T1000 (cell line): ENCODE data around the gene GNB1L.
"Not testable (repeated sequence)": the region's sequence is repeated elsewhere in the genome, so short reads cannot be mapped to it uniquely, and the experiment has no call there.

Source experiments
- DNase-seq: peaks from one replicate; lab custom pipeline; 2025; ENCODE audit warnings: mixed read lengths; lab: John Stamatoyannopoulos, UW

The GNB1L gene

DNA sequence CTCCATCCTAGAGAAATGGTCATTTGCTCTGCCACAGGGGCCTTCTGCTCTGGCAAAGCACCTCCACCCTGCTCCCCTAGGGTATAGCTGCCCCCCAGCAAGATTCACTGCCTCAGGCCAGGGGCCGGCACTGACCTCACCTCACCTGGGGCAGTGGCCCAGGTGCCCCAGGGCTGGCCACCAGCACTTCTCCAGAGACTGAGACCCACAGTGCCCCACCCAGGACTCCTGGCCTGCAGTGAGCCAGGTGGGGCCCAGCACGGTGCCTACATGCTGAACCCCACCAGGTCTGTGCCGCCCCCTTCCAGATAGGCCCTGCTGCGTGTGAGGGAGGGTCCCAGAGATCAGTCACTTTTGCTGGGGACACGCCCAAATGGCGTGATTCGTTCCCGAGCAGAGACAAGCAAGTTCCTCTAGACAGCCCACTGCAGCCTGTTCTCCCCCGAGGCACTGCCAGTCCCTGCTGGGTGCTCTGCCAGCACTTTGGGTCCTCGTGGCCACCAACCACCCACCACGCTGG is 10.8 kb downstream of the GNB1L start:
- DNase-seq = no peak

DNA sequence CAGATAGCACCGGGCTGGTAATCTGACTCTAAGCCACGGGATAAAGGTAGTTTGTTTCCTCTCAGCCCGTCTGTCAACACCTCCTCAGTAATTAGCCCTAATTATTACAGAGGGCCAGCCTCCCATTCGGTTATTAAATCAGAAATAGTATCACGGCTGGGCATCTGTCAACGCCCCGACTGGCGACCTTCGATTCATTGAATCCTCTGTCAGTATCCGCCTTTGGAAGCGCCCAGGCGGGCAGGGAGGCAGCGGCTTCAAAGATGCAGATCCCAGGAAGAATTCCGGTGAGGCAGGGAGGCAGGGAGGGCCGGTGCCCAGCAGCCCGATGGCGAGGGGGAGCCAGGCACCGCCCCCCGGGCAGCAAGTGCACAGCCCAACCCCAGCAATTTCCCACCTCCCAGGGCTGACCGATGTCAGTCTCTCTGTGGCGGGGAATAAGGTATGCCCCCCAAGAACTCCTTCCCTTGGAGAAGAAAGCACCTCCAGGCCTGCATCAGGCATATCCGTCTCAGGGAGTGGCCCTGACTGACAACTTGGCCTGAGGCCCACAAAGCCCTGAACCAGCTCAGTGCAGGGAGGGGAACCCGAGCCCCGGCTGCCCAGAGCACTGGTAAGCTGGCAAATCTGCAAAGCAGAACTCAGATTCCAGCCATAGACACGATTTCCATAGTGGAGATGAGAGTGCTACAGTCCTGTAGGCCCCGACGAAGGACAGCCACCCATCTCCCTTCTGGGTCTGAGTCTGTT is 11.4 kb downstream of the GNB1L start:
- no peak for DNase-seq

DNA sequence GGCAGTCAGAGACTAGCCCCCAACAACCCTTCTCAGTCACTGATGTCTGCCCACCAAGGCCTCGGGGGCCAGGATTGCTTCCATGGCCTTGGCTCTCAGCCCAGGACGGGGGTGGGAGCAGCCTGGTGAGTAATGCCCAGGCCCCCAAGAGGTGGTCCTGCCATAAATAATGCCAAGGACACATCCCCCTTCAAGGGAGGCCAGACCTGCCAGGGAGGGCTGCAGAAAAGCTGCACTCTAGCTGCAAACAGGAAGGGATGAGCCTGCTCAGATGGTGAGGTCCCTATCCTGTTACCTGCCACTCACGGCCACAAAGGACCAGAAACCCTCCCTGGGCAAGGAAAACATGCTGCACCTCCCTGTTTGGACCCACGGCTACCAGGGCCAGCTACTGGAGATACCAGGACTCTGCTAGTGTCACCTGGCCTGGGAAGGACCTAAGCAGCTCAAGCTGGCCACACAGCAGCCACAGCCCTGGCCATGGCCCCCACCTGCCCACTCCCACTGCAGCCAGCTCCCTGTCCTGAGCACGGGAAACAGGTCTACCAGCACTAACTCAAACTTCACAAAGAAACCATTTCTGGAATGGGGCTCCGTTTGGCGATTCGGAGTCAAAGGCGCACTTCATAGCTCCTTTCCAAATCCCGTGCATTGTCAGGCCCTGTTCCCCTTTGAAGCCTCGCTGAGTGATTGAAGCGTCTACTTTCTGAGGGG is 12.1 kb downstream of the GNB1L start:
- DNase-seq = no peak

DNA sequence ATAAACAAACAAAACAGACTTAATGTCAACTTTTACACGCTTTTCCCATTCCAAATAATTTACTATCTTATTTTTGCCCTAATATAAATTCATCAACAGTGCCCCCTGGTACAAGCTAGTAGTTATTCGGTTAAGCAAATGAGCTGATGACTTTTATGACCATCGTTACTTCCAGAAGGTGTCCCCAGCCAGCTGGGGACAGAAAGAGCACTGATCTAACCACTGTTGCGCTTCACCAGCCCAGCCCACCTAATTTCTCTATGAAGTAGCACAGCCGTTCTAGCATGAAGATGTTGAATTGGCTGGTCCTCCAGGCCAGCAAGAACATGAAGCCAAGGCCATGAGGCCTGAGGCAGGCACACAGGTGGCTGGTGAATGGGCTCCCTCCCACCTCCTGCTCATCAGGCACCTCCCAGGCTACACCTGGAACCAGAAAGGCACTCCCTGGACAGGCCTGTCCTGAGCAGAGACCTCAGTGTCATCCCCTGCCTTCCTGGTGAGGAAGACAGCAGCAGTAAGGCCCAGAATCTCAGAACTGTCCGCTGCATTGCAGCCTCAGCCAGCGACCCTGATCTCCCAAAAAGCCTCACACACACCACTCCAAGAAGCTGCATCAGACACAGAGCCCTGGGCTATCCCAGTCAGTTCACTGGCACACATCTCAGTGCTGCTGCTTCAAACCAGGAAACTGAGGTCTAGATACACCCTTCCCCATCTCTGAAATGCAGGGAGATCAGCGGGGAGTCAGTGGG is 12.9 kb downstream of the GNB1L start:
- DNase-seq = no peak

DNA sequence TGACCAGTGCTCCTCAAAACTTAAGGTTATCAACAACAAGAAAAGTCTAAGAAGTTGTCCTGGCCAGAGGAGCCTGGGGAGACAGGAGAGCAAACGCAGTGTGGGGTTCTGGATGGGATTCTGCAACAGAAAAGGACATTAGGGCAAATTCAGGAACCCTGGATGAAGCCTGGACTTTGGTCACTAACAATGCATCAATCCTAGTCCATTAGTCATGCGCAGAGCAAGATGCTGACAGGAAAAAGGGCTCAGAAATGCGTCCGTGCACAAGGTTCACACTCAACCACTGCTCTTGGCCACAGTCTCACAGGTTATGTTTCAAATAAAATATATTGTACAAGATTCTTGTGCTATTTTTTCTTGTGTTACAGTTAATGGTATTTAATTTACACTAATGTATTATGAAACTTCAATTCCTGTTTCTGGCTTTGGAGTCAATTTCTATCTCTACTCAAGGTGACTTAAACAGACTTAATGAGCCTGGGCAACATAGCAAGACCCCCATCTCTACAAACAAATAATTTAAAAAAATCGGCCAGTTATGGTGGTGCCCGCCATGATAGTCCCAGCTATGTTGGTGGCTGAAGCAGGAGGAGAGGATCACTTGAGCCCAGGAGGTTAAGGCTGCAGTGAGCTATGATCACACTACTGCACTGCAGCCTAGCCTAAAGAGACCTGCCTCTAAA is 13.6 kb downstream of the GNB1L start:
- no peak for DNase-seq

DNA sequence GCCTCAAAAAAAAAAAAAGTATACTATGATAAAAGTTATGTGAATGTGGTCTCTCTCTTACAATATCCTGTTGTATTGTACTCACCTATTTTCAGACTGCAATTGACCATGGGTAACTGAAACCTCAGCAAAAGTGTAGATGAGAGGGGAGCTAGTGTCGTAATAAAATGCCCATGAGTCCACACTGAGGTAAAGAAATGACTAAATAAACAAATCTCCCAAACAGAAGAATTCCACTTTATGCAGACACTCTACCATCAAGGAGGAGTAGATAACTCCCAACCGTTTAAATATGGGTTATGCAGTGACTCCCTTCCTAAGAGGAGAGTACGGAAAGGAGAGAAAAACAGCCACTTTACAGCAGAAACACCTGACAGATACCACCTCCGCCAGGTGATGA is 14.6 kb downstream of the GNB1L start:
- no peak for DNase-seq

DNA sequence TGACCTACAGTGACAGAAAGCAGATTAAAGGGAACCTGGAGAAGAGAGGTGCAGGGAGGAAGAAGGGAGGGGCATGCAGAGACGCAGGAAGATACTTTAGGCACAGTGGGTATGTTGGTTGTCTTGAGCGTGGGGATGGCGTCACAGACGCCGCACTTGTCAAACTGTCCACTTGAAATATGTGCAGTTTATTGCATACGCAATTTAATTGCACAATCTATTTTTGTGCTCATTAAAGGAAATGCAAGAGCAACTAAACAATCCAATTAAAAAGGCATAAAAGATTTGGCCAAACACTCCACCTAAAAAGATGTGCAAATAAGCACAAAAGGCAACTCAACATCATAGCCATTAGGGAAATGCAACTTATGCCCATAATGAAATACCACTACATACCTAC is 16.8 kb downstream of the GNB1L start:
- DNase-seq = no peak

DNA sequence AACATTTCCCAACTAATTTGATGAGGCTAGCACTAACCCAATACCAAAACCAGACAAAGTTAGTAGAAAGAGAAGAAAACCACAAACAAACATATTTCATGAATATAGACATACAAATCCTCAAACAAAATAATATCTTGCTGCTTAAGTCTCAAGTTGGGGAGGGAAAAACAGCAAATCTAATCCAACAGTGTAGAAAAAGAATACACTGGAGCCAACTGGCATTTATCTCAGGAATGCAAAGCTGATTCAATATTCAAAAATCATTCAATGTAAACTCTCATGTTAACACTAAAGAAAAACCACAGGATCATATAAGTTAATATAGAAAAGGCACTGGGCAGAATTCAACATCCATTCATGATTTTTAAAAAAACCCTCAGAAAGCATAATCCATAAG is 18.2 kb downstream of the GNB1L start:
- no peak for DNase-seq

DNA sequence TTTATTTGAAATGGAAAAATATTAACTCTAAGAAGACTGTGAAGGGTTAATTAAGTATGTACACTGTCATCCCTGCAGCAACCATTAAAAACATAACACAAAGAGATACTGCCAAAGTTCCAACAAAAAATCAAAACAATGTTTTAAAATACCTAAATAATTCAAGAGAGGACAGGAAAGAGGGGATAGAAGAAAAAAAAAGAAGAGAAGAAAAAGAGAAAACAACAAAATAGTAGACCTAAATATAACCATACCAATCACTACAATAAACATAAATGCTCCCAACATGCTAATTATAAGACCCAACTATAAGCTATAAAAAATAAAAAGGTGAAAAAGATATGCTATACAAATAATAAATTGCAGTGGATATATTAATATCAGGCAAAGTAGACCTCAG is 20.1 kb downstream of the GNB1L start:
- no peak for DNase-seq

DNA sequence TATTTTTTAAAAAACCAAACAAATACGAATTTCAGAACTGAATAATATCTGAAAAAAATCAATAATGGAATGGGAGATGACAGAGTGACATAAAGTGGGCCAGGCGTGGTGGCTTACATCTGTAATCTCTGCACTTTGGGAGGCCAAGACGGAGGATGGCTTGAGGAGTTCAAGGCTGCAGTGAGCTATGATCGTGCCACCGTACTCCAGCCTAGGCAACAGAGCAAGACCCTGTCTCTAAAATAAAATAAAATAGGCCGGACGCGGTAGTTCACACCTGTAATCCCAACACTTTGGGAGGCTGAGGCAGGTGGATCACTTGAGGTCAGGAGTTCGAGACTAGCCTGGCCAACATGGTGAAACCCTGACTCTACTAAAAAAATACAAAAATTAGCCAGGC is 21.3 kb downstream of the GNB1L start:
- DNase-seq = not testable (repeated sequence)

DNA sequence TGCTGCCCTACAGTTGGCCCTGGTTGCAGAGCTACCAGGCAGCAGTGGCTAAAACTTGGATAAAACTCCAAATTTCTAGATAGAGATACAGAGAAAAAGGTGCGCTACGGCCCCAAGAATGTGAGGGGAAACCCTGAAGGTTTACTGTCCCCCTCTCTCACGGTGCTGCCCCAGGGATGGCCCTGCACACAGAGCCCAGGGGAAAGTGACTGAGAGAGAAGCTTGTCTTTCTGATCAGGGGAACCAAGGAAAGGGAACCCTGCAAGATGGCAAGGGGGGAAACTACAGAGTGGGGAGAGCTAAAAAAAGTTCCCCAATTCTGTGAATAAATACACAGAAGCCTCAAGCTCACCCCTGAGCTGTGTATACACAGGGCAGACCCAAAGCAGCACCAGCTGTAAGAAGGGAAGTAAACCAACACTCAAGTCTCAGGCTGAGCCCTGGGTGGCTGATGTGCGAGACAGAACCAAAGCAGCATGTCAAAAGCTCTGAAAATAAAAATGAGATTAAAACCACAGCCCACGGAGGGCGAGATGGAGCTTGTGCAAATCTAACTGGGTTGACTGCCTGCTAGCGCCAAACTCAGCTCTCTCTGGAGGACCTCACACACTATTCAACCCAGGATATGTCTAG is 22.1 kb downstream of the GNB1L start:
- DNase-seq = no peak

DNA sequence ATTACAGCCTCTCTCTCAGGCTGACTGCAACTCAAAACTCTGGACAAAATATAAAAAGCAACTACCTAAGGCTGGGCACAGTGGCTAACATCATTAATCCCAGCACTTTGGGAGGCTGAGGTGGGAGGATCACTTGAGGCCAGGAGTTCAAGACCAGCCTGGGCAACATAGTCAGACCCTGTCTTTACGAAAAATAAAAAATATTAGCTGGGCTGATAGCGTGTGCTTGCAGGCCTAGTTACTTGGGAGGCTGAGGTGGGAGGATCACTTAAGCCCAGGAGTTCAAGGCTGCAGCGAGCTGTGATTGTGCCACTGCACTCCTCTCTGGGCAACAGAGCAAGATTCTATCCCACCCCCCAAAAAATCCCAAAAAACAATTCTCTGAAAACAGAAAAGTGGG is 22.7 kb downstream of the GNB1L start:
- not testable (repeated sequence) for DNase-seq

DNA sequence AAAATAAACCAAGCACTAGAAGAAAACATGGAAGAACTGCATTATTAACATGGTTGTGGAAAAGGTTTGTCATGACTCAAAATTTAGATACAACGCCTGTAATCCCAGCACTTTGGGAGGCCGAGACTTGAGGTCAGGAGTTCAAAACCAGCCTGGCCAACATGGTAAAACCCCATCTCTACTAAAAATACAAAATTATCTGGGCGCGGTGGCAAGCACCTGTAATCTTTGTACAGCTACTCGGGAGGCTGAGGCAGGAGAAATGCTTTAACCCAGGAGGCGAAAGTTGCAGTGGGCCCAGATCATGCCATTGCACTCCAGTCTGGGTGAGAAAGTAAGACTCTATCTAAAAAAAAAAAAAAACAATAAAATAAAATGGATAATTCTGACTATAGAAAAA is 23.7 kb downstream of the GNB1L start:
- no peak for DNase-seq

DNA sequence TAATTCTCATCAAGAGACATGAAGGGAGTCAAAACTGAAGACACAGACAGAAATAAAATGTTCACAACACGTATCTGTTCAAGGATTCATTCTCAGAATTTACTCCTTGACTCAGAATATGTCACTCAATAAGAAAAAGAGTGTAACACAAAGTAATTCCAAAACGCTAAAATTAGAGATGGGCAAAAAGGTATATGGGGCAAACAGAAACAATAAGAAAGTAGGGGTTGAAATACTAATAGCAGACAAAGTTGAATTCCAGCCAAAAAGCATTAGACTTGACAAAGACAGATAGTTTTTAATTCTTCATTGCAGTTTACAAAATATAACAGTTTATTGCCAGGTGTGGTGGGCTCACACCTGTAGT is 26.7 kb downstream of the GNB1L start:
- no peak for DNase-seq

DNA sequence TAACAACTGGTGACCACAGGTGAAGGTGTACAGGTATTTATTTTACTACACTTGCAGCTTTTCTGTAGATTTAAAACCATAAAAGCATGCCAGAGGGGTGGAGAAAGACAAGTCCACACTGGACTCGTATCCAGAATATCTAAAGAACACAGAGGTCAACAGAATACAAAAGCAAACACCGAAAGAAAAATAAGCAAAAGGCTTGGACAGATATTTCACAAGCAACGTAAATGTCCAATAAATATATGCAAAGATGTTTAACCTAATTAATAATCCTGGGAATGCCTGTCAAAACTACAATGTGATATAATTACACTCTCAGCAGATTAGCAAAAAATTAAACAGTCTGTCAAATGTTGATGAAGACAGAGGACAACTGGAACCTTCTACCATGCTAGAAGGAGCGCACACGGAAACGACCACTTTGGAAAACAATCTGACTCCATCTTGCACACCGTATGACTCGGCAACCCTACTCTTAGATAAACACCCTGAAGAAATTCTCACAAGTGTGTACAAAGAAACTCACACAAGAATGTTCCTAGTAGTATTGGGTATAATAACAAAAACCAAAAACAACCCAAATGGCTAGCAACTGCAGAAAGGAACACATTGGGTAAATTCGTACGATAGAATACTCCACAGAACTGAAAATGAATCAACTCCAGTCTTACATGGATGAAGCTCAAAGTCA is 27.2 kb downstream of the GNB1L start:
- DNase-seq = no peak

DNA sequence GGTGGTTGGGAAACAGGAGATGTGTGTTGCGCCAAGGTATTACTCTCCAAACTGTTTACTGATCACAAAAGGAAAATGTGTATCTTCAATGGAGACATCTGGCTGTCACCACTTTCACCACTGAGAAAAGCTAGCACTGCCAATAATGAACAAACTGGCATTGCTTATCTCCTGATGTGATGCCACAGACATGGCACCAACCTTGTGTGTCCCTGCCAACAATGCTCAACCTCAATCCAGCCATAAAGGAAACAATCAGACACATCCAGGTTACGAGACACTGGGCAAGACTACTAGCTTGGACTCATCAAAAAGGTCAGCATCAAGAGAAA is 28.1 kb downstream of the GNB1L start:
- DNase-seq = no peak

DNA sequence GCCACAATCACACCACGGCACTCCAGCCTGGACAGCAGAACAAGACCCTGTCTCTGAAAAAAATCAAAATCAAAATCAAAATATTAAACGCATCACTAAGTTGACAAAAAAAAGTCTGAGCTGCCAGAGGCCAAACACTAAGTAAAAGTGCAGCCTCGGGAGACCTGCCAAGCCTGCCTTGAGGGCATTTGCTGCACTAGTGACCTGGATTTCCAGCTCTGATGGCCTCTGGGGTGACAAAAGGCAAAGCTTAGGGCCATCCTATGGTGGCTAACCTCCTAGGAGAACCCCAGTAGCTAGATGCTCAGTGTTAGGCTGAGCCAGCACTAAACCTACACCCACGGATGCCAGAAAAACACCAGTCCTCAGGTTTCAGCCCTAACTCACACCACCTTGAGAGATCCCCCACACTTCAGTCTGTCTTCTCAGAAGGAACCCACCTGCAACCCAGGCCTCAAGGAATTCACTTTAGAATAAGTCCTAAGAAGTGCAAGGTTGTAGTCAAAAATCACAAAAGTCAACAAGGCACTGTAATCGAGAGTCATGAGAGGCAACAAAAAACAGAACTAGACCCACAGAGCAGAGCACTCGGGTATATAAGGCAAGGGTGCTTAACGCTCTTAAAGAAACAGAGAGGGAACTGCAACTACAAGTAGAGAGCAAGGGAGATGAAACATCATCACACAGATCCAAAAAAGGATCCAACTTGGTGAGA is 28.6 kb downstream of the GNB1L start:
- DNase-seq = no peak

DNA sequence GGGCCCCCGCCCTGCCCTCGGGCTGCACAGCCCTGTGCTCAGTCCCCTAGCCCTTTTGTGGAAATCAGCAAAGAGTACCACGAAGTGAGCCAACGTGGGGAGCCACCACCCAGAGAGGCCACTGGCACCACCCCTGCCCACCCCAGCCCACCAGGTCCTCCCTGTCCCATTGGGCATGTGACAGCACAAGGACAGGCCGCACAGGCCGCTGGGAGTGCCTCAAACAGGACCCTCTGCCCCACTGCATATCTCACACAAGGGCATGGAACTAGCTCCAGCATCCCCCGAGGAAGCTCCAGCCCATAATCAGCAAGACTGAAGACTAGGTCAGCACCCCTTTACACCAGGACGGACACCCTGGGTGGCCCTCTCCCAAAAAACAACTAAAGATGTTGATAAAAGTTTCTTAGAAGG is 29.7 kb downstream of the GNB1L start:
- no peak for DNase-seq

DNA sequence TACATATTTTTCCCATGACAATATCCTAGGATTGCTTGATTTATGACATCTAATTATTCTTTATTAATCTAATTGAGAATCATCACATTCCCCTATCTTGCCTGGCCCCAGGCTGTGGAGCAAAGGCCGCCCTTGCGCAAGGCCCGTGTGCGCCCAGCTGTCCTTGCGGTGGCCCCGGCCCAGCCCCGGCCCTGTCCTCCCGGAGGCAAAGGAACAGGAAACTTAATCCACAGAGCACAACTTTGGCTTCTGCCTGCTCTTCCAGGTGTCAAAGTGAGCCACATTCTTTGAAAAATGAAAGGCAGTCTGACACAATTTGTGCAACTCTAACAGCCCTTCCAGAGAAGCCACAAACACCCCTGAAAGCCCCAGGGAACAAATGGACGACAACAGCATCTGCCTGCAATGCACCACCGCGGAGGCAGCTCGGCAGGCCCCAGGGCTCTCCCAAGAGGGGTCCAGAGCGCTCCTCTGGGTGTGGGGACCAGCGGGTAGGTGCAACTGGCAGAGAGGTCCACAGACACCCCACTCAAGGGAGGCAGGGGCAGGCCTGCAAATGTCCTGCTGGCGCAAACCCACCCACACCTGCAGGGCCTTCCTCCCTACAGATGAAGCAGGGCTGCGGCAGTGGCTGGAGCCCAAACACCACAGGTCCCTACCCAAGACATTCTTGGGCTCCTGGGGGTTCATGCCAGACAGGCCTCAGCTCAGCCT is 30.3 kb downstream of the GNB1L start:
- DNase-seq = no peak

DNA sequence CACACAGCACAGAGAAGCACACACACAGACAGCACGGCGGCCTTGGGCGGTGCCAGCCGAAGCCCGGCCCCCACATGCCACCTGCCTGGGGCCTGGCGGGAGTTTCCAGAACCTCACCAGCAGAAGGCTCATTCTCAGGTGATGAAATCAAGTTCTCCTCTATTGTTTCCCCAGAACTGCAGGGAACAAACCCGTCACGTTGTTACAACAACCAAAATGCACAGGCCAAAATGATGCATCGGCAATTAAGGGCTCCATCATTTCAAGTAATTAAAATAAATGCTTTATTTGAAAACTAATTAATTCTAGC is 30.8 kb downstream of the GNB1L start:
- no peak for DNase-seq
